GM18517 (cell line): ENCODE results near the gene HDAC4.
"Not testable (repeated sequence)": the region's sequence is repeated elsewhere in the genome, so short reads cannot be mapped to it uniquely, and the experiment has no call there.

Source experiments
- ATAC-seq: cut with Tn5 transposase; IDR thresholded peaks from one replicate; pipeline ENCODE4 v1.9.1; 2021; ENCODE audit warnings: mild to moderate bottlenecking, moderate library complexity; ENCODE audit not compliant: unreplicated experiment

HDAC4 gene

DNA sequence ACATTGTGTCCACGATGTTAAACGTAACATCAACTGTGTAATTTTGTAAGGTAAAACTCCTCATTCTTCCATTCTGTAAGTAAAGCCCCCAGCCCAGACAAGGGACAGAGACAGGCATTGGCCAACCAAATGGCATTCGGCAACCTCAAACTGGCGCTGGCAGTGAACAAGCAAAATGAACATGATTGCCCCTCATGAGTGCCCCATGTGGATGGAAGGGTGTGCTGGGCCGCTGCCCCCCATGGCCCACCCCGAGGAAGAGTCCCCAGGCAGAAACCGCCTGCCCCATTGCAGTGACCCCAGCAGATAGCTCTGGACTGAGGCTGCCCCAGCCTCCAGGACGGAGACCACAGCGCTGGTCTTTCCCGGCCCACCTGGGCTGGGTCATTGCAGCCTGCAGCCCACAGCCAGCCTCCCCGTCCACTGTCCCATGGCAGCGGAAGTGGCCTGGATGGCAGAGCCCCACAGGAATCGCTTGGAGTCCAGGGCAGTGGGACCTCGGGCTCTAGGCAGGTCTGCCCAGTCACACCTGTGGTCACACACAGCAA, 220.2 kb downstream of the HDAC4 start:
- ATAC-seq: no peak

DNA sequence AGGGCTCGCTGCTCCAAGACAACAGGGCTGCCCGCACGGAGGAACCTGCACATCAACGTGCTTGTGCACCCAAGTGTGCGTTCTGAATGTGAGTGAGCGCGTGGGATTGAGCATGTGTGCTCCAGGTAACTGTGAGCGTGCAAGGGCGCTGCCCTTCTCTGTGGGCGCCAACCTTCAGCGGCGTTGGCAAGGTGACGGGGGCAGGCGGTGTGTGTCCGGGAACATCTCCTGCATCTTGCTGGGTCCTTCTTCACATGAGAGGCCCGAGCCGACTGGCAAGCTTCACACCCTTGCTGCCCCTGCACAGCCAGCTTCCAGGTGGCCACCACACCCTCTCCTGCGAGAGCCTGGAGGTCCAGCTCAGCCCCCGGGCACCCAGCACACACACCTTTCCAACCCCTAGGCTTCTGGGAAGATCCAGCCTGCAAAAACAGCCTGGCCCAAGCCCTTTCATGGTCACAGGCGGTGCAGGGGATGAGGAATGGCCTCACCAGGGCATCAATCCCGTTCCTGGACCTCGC, 220.9 kb downstream of the HDAC4 start:
- no peak for ATAC-seq

DNA sequence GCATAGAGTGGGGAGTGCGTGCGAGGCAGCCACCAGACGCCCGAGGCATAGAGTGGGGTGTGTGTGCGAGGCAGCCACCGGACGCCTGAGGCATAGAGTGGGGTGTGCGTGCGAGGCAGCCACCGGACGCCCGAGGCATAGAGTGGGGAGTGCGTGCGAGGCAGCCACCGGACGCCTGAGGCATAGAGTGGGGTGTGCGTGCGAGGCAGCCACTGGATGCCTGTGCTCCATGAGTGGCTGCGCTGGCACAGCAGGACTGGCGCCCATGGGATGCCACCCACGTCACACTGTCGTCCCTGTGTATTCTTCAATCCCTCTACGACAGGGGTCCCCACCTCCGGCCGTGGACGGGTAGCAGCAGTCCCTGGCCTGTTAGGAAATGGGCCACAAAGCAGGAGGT, 221.9 kb downstream of the HDAC4 start:
- no peak for ATAC-seq

DNA sequence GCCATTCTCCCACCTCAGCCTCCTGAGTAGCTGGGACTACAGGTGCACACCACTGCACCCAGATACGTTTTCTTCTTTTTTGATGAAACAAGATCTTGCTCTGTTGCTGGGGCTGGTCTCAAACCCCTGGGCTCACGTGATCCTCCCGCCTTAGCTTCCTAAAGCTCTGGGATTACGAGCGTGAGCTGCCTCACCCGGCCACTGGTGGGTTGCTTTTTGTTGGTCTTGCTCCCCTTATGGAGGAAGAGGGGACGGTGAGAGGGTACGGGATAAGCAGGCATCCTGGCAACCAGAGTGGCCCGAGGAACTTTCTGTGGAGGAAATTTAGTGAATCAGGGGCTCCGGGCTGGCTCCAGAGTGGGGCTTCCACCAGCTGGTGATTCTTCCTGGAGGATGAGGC, 222.3 kb downstream of the HDAC4 start:
- ATAC-seq: no peak

DNA sequence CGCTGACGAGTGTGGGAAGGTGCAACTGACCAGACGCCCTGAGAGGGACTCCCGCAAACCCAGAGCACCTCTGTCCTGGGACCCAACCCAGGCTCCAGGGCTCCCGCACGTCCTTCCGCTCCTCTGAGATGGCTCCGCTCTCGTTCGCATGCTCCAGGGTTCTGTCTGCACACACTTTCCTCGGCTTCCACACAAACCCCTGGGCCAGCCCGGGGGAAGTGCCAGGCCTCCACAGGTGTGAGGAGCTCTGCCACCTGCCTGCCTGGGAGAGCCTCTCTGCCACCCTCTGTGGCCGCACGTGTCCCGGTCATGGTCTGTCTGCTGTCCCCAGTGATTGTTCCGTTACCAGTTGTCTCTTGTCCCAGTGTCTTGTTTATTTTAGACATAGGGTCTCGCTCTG, 222.9 kb downstream of the HDAC4 start:
- no peak for ATAC-seq

DNA sequence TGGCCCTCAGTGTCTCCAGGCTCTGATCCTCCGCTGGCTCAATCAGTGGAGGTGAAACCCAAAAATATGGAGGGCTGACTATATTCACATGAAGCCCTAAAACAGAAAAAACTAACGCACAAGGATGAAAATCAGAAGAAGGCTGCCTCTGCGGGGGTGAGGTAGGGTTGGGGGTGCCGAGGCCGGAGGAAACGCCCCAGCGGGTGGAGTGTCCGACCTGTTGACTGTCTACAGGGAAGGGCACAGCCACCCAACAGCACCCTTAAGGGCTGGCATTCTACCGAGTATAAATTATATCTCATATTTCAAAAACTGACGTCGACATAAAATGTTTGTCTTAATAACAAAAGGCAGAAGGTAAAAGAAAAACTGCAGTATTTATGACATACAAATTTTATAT, 223.5 kb downstream of the HDAC4 start:
- no peak for ATAC-seq

DNA sequence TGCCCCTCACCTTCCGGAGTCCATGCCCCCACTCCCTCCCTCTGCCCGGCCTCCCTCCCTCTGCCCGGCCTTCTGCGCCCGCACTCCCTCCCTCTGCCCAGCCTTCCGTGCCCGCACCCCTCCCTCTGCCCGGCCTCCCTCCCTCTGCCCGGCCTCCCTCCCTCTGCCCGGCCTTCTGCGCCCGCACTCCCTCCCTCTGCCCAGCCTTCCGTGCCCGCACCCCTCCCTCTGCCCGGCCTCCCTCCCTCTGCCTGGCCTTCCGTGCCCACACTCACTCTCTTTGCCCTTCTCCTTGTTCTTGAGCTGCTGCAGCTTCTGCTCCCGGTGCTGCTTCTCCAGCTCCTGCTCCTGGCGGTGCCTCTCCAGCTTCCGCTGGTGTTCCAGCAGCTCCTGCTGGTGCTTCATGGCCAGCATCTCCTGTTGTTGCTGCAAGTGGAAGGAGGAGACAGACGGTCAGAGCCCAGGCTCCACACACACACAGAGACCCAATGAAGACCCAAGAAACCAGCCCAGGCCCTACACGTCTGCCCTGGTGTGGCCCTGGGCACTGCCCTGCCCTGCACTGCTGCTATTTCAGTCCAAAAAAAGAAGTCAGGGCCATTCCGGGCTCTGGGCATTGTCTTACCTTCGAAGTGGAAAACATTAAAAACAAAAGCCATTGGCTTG, 224.5 kb downstream of the HDAC4 start:
- ATAC-seq: not testable (repeated sequence)

DNA sequence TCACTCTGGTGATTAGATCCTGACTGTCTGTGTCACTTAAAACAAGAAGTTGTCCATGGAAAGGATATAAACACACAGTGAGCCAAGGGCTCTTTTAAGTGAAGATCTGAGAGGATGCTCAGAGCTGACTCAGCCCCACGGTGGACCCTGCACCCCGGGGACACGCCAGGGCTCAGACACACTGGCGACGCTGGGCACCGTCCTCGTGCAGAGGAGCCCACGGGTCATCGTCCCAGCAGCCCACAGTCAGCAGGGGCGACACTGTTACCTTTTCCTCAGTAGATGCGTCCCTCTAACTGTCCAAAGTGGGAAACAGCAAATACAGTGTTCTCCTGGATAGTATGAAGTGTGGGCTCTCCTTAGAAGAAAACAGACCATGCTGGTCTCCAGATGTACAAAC, 225.6 kb downstream of the HDAC4 start:
- no peak for ATAC-seq

DNA sequence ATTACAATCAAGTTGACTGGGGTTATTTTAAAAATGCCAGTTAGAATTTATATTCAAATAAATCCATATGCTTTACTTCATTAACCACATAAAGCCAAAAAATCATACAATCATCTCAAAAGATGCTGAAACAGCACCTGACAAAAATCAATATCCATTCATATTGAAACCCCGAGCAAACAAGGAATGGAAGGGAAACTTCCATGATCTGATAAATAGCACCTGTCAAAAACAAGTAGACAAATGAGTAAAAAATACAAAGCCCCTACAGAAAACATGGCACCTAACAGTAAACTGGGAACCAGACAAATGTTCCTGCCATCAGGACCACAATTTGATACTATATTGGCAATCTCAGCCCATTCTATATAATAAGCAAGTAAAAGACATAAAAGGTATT, 227.5 kb downstream of the HDAC4 start:
- no peak for ATAC-seq

DNA sequence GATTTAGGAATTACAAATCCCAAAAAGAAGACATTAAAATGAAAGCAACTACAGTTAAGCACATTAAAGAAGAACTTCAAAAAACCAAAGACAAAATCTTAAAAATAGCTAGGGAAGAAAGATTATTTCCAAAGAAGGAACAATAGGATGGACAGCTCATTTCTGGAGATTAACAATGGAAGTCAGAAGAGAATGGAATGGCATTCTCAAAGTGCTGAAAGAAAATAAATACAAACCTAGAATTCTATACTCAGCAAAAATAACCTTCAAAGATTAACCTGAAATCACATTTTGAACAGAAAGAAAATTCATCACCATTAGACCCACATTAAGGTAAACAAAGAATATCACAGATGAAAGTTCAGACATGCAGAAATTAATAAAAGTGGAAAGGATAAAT, 229.2 kb downstream of the HDAC4 start:
- no peak for ATAC-seq

DNA sequence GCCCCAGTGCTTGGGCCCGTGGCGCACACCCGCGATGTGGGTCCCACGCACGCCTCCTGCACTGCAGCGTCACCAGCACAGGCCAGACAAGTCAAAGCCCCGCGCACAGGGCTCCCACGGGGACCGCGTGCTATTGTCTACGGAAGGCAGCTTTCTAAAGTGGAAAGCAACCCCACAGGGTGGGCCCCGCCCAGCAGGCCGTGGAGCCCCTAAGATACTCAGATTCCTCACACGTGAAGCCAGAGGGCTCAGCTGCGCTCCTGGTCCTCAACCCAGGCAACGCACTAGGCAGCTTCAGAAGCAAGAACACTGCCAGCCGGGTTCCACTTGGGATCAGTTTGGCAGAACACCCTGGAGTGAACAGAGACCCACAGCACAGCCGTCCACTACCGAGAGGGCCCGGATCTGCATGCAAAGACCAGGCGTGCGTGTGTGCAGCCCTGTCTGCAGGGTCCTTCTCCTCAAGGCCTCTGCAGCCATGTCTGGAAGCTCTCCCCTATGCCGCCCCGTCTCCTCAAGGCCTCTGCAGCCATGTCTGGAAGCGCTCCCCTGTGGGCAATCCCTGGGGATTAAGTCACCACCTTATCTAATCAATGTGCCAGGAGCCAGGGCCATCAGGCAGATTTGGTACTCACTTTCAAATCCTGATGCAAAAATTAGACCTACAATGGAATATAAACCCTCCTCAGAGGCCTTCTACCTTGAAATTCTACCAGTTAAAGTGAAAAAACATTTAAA, 231.3 kb downstream of the HDAC4 start:
- no peak for ATAC-seq

DNA sequence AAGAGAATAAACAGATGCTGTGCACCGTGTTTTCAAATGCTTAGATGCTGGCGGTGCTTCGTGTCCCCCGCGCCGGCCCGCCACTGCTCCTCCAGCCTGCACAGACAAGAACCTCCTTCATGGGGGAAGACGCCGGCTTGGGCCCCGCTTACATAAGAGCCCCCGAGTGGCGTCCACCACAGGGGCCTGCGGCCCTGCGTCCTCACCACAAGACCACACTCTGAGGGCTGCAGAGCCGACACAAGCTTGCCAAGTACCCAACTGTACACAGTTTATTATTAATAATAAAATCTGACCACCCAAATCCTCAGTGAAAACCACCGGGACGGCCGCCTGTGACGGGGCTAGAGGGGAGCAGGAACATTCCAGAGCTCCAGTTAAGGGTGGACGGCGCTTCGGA, 232.2 kb downstream of the HDAC4 start:
- no peak for ATAC-seq

DNA sequence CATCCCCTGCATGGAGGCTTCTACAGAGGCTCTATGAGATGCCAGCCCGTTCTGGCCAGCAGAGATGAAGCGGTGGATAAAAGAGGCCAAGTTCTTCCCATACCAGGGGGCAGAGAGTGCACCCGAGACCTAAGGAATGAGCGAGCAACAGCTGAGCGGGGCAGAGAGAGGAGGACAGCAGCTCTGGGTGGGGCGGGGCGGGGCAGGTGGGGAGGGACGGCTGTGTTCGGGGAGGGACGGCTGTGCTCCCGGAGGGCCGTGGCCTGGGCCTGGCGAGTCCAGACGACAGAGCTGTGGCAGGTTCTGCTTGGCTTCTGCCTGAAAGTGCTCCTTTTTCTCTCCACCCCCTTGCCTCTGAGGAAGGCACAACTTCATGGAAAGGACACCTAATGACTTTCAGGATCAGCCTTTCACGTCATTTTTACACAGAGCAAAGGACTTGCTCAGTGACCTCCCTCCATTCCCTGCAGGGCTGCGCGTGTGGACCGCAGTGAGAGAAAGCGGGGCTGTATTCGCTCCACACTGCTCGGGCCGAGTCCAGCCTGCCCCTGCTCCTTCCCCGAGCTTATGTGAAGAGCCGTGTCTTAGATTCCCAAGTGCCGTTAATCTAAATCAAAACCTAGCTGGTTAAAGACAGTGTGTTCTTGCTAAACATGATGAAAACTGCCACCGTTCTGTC, 232.9 kb downstream of the HDAC4 start:
- ATAC-seq: no peak

DNA sequence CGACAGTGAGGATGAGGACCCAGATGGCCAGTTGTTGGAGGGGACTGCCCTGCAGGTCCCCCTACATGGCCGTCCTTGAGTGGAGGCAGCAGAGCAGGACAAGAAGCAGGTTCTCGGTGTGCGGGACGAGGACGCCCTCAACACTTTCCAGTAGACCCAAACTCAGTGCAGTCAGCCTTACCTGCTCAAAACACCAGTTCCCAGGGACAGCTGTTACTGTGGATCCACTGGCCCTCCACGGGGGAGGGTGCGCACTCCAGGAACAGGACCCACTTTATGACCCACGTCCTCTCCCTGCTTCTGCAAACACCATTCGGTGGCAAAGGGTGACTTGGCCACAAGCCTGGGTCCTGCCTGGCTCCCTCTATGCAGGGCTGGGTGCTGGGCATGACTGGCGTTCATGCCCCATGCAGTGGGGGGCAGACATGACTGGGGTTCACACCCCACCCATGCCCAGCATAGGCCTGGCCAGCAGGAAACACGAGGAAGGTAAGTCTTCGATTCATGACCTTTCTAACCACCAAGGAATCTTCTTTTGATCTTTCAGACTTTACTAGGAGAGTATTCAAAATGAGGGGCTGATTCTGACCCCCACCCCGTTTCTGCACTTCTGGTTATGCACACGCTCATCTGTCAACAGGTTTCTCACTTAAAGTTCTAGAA, 233.7 kb downstream of the HDAC4 start:
- ATAC-seq: no peak

DNA sequence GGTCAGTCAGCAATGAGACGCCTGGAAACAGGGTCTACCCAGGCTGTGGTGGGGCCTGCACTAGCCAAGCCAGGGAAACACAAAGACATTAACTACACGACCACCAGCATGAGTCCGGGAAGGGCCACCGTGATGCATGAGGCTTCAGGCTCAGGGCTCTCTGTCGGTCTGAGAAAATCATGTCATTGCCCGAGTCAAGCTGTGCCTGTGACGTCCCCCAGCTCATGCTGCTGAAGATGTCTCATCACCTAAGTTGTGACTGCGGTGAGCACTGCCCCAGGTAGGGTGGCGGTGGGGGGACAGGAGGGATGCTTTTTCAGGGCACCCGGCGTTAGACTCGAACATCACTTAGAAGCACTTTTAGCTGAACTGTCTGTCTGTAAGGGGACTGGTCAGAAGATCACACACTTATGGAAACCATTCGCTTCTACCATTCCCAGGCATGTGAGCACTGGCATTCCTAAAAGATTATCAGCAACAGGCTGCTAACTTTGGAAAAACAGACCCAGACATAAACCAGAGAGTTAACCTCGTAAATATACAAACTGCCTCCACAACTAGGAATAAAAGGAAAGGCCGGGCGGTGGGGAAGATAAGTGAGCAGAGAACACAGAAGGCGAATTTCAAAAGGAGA, 234.5 kb downstream of the HDAC4 start:
- no peak for ATAC-seq

DNA sequence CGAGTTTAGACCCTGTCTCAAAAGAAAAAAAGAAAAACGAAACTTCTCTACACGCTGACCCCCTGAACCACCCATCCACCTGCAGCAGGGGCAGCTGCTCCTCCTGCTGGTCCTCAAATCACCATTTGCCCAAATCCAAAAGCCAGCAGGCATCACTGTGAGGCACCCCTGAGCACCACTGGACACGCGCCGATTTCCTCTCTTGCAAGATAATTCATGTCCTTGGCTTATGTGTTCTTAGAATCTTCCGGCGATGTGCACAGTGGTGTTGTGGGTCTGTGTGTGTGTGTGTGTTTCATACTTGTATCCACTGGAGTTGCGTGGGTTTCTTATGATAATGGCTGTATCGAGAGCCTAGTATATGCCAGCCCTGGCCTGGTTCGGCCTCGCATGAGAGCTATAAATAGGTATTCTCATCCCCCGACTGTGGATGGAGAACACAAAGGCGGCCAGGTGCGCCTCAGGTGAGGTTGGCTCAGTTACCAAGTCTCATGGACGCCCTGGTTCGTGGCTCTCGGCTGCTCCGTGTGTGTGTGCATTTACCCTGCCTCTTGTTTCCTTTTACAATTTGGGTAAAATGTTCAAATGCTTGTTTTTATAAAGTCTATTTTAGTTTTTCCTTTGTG, 235.5 kb downstream of the HDAC4 start:
- ATAC-seq: no peak

DNA sequence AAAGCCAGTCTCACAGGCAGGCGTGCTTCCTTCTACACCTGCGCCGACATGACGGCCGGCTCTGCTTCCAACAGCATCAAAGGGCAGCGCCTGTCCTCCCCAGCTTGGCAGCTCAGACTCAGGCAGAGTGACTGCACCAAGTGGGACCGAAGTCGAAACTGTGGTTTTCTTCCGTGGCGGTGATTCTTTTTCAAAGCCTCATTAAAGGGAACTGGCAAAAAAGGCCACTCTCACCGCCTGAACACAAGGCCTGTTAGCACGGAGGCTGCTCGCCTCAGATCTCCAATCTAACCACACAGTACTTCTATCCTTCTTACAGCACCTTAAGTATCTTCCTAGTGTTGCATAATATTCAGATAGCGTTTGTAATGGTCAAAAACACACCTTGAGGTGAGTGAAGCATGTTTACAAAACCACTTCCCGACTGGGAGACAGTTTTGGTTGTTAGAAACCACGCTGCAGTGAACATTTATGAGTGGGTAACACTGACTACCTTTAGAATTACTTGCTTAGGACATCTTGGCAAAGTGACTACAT, 236.4 kb downstream of the HDAC4 start:
- ATAC-seq: no peak

DNA sequence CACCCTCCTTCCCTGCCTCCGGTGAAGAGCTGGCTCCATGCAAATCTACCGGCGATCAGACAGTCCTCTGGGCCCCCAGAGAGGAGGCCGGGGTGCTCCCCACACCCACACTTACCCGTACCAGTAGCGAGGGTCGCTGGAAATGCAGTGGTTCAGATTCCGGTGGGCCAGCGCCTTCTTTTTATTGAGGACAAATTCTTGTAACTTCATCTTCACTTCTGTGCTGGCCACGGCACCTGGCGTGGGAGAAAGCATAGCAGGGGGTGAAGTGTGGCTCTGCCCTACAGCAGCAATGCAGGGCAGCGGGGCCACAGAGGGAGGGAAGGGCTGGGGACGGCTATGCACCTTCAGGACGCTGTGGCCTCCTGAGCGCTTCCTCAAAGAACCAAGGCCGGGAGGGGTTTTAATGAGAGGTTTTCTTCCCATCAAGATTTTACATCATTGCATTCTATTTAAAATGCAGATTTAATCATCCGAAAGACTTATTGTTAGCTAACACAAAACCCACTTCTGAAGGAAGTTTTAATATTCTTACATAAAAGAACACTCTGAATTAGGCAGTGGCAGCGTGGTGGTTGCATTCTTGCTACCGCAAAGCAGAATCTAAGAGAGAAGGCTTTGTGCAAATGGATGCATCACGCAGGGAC, 237.0 kb downstream of the HDAC4 start:
- ATAC-seq: no peak

DNA sequence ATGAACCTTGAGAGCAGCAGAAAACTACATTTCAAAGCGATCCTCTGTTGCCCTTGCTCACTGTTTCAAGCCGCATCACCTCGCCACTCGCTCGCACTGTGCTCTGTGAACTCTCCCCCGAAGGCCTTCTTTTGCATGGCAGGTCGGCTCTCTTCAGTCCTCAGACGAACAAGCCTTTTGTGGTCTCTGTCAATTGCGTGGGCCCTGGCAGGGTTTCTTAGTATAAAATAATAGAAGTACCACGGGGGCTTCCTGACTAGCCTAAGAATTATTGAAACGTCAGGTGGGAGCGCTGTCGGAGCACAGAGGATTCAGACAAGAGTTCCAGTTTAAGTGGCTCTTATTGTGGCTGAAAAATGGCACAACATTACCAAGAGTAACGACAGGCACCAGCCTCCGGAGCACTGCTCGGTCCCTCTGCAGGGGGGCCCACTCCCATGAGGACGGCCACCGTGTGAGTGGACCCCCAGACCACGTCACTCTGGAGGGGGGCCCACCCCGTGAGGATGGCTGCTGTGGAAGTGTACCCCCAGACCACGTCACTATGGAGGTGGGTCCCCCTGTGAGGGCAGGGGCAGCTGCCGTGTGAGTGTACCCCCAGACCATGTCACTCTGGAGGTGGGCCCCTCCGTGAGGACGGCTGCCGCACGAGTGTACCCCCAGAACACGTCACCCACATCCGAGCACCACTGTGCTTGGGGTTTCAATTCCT, 237.7 kb downstream of the HDAC4 start:
- no peak for ATAC-seq
